Endothelial cell (in vitro differentiated cells): ENCODE measurements around the gene NRXN2. TPM values are rescaled to one million over a fixed set of nuclear protein-coding genes. Genes with fewer than 3 reads are reported as not detected.

Experiments used
- DNase-seq: peaks from one replicate; pipeline ENCODE4 v3.0.0; 2021; ENCODE audit warnings: low spot score
- H3K27ac Mint-ChIP-seq: one replicate; pipeline ENCODE4 v1.8.0; 2021; ENCODE audit warnings: mixed read lengths, inconsistent platforms; ENCODE audit not compliant: unreplicated experiment
- H3K27me3 Mint-ChIP-seq: one replicate; pipeline ENCODE4 v1.8.0; 2021; ENCODE audit warnings: mild to moderate bottlenecking, moderate library complexity, mixed read lengths, inconsistent platforms; ENCODE audit not compliant: unreplicated experiment
- H3K36me3 Mint-ChIP-seq: one replicate; pipeline ENCODE4 v1.8.0; 2021; ENCODE audit warnings: mild to moderate bottlenecking, low read depth, mixed read lengths, inconsistent platforms; ENCODE audit not compliant: unreplicated experiment
- H3K4me1 Mint-ChIP-seq: one replicate; pipeline ENCODE4 v1.8.0; 2021; ENCODE audit warnings: mild to moderate bottlenecking, mixed read lengths, inconsistent platforms; ENCODE audit not compliant: unreplicated experiment
- H3K4me3 Mint-ChIP-seq: one replicate; pipeline ENCODE4 v1.8.0; 2021; ENCODE audit warnings: mild to moderate bottlenecking, mixed read lengths, inconsistent platforms; ENCODE audit not compliant: unreplicated experiment
- H3K9me3 Mint-ChIP-seq: one replicate; pipeline ENCODE4 v1.8.0; 2021; ENCODE audit warnings: mixed read lengths, inconsistent platforms; ENCODE audit not compliant: unreplicated experiment
- CTCF ChIP-seq: fragments of 200-600 bp; sonication (generic); IDR thresholded peaks from one replicate; pipeline ENCODE4 v1.5.0; 2021; ENCODE audit warnings: antibody characterized with exemption; ENCODE audit not compliant: unreplicated experiment
- total RNA-seq: library from RNA; stranded (reverse); fragmentation: NEBNext Ultra II Directional; extraction: Animal tissue kit (Norgen Biotek cat#: 25700); gene quantifications from one replicate; pipeline ENCODE4 v1.2.1, GENCODE V29; 2021; ENCODE audit not compliant: unreplicated experiment

NRXN2 gene
- total RNA-seq, 1 donor from 2014 or later = 11.5 TPM

- H3K4me3 Mint-ChIP-seq = no peak overlapping the region
- H3K27me3 Mint-ChIP-seq = peaks cover 3% of the 10 kb centered on the region
- no peaks in the 10 kb centered on the region for H3K36me3 Mint-ChIP-seq
- no peak overlapping the region for H3K27ac Mint-ChIP-seq
- DNase-seq = no peak
- H3K4me1 Mint-ChIP-seq = no peaks in the 10 kb centered on the region
- H3K9me3 Mint-ChIP-seq = no peaks in the 10 kb centered on the region
- no peak for TF ChIP-seq CTCF
Measured at GRCh38 chr11:64582885-64583284, 140.1 kb downstream of the NRXN2 start.

GRCh38 chr11:64581057-64581523, 141.9 kb downstream of the NRXN2 start:
- peaks cover 3% of the 10 kb centered on the region for H3K27me3 Mint-ChIP-seq
- no peak overlapping the region for H3K4me3 Mint-ChIP-seq
- no peak for DNase-seq
- no peak overlapping the region for H3K27ac Mint-ChIP-seq
- no peak for TF ChIP-seq CTCF
- no peaks in the 10 kb centered on the region for H3K4me1 Mint-ChIP-seq
- H3K9me3 Mint-ChIP-seq = no peaks in the 10 kb centered on the region
- H3K36me3 Mint-ChIP-seq = no peaks in the 10 kb centered on the region

- H3K36me3 Mint-ChIP-seq = no peaks in the 10 kb centered on the region
- no peak overlapping the region for H3K27ac Mint-ChIP-seq
- H3K9me3 Mint-ChIP-seq = no peaks in the 10 kb centered on the region
- no peak overlapping the region for H3K4me3 Mint-ChIP-seq
- H3K27me3 Mint-ChIP-seq = peaks cover 3% of the 10 kb centered on the region
- no peaks in the 10 kb centered on the region for H3K4me1 Mint-ChIP-seq
- TF ChIP-seq CTCF = no peak
- no peak for DNase-seq
Measured at GRCh38 chr11:64580412-64580811, 142.6 kb downstream of the NRXN2 start.

- H3K27ac Mint-ChIP-seq = no peak overlapping the region
- H3K36me3 Mint-ChIP-seq = no peaks in the 10 kb centered on the region
- H3K4me1 Mint-ChIP-seq = no peaks in the 10 kb centered on the region
- peaks cover 1% of the 10 kb centered on the region for H3K27me3 Mint-ChIP-seq
- TF ChIP-seq CTCF = no peak
- no peaks in the 10 kb centered on the region for H3K9me3 Mint-ChIP-seq
- H3K4me3 Mint-ChIP-seq = no peak overlapping the region
- DNase-seq = no peak
Measured at GRCh38 chr11:64577202-64577601, 145.8 kb downstream of the NRXN2 start.

GRCh38 chr11:64572143-64572542, 150.9 kb downstream of the NRXN2 start:
- Mint-ChIP-seq H3K4me1 (no peaks in the 10 kb centered on the region), H3K27me3 (peaks cover 1% of the 10 kb centered on the region), H3K9me3 (no peaks in the 10 kb centered on the region), H3K4me3 (no peak overlapping the region), H3K27ac (no peak overlapping the region), H3K36me3 (no peaks in the 10 kb centered on the region)
- no peak for TF ChIP-seq CTCF
- no peak for DNase-seq
